Mesenchymal stem cell (in vitro differentiated cells and primary cell): ENCODE data around the gene LGR5.
A peak's percentile ranks its signal among the peaks of the same experiment; 100 is the strongest.
"Not testable (repeated sequence)": the region's sequence is repeated elsewhere in the genome, so short reads cannot be mapped to it uniquely, and the experiment has no call there.

Source experiments
- DNase-seq: peaks from one replicate; pipeline ENCODE4 v3.0.0-alpha.2; 2013
- H2AFZ ChIP-seq: one replicate; pipeline ENCODE4 v1.6.1; 2013; ENCODE audit warnings: low read depth, mild to moderate bottlenecking, control low read depth, inconsistent platforms, low read length, moderate library complexity
- H2AK5ac ChIP-seq: 2 replicates; pipeline ENCODE4 v1.6.1; 2013; ENCODE audit warnings: low read length, moderate library complexity, mild to moderate bottlenecking, inconsistent platforms; ENCODE audit not compliant: severe bottlenecking
- H2BK120ac ChIP-seq: one replicate; pipeline ENCODE4 v1.6.1; 2013; ENCODE audit warnings: low read depth, mild to moderate bottlenecking, inconsistent platforms, low read length, moderate library complexity
- H2BK12ac ChIP-seq, 2 experiments: one replicate each; pipeline ENCODE4 v1.6.1; 2013; ENCODE audit warnings: inconsistent platforms in 2 of 2, low read length in 2 of 2, mild to moderate bottlenecking in 2 of 2, moderate library complexity in 2 of 2, control low read depth in 1 of 2
- H2BK15ac ChIP-seq: one replicate; pipeline ENCODE4 v1.6.1; 2013; ENCODE audit warnings: mild to moderate bottlenecking, low read depth, inconsistent platforms; ENCODE audit not compliant: poor library complexity, severe bottlenecking
- H2BK5ac ChIP-seq: 2 replicates; pipeline ENCODE4 v1.6.1; 2013; ENCODE audit warnings: low read depth, mild to moderate bottlenecking, low read length, control low read depth, inconsistent platforms; ENCODE audit not compliant: poor library complexity, severe bottlenecking
- H3K14ac ChIP-seq, 2 experiments: one replicate each; pipeline ENCODE4 v1.6.1; 2013; ENCODE audit warnings: inconsistent platforms in 2 of 2, low read length in 2 of 2, control low read depth in 1 of 2, mild to moderate bottlenecking in 1 of 2, moderate library complexity in 1 of 2
- H3K18ac ChIP-seq, 2 experiments: one replicate each; pipeline ENCODE4 v1.6.1; 2013; ENCODE audit warnings: inconsistent platforms in 2 of 2, low read length in 2 of 2, control low read depth in 1 of 2, low read depth in 1 of 2, mild to moderate bottlenecking in 1 of 2
- H3K23ac ChIP-seq, 2 experiments: one replicate each; pipeline ENCODE4 v1.6.1; 2013; ENCODE audit warnings: inconsistent platforms in 2 of 2, low read length in 2 of 2, mild to moderate bottlenecking in 2 of 2, moderate library complexity in 2 of 2, control low read depth in 1 of 2
- H3K27ac ChIP-seq: 2 replicates; pipeline ENCODE4 v1.5.1; 2013; ENCODE audit warnings: mild to moderate bottlenecking, moderate library complexity, low read length, control low read depth, inconsistent platforms; ENCODE audit not compliant: poor library complexity, severe bottlenecking
- H3K27me3 ChIP-seq, 2 experiments: 2 replicates each; pipeline versions ENCODE4 v1.6.1 to v1.7.0; 2013; ENCODE audit warnings: low read length in 2 of 2, mild to moderate bottlenecking in 2 of 2, moderate library complexity in 2 of 2, control low read depth in 1 of 2, inconsistent platforms in 1 of 2; ENCODE audit not compliant: control insufficient read depth in 1 of 2, insufficient read depth in 1 of 2
- H3K36me3 ChIP-seq, 2 experiments: 2 replicates each; pipeline versions ENCODE4 v1.6.1 to v1.7.0; 2013; ENCODE audit warnings: low read length in 2 of 2, control low read depth in 1 of 2, inconsistent platforms in 1 of 2, low read depth in 1 of 2, mild to moderate bottlenecking in 1 of 2; ENCODE audit not compliant: insufficient read depth in 2 of 2, control insufficient read depth in 1 of 2
- H3K4ac ChIP-seq, 2 experiments: one replicate each; pipeline ENCODE4 v1.6.1; 2013; ENCODE audit warnings: inconsistent platforms in 2 of 2, low read length in 2 of 2, mild to moderate bottlenecking in 2 of 2, moderate library complexity in 2 of 2, control low read depth in 1 of 2, low read depth in 1 of 2
- H3K4me1 ChIP-seq: 2 replicates; pipeline ENCODE4 v1.6.1; 2013; ENCODE audit warnings: low read depth, low read length, control low read depth; ENCODE audit not compliant: control insufficient read depth, insufficient read depth
- H3K4me2 ChIP-seq: 2 replicates; pipeline ENCODE4 v1.6.1; 2013; ENCODE audit warnings: low read length, mild to moderate bottlenecking, inconsistent platforms; ENCODE audit not compliant: poor library complexity, severe bottlenecking
- H3K4me3 ChIP-seq, 2 experiments: 2 replicates each; pipeline versions ENCODE4 v1.5.1 to v1.7.0; 2013; ENCODE audit warnings: low read length in 2 of 2, mild to moderate bottlenecking in 2 of 2, control low read depth in 1 of 2, low read depth in 1 of 2; ENCODE audit not compliant: insufficient read depth in 1 of 2
- H3K79me1 ChIP-seq: replicated peaks from 2 replicates; pipeline ENCODE4 v1.6.1; 2013; ENCODE audit warnings: mild to moderate bottlenecking, control low read depth, low read length, inconsistent platforms; ENCODE audit not compliant: poor library complexity, severe bottlenecking
- H3K9ac ChIP-seq: 2 replicates; pipeline ENCODE4 v1.7.0; 2013; ENCODE audit warnings: mild to moderate bottlenecking, low read length, moderate library complexity
- H3K9me3 ChIP-seq: 2 replicates; pipeline ENCODE4 v1.7.0; 2013; ENCODE audit warnings: mild to moderate bottlenecking, low read length; ENCODE audit not compliant: control insufficient read depth
- H4K8ac ChIP-seq: one replicate; pipeline ENCODE4 v1.6.1; 2013; ENCODE audit warnings: inconsistent platforms, mild to moderate bottlenecking, low read length, moderate library complexity
- H4K91ac ChIP-seq: one replicate; pipeline ENCODE4 v1.6.1; 2013; ENCODE audit warnings: mild to moderate bottlenecking, low read length, inconsistent platforms
- WGBS: methylation state at CpG from one replicate; pipeline ENCODE4 v1.1.7; 2013; ENCODE audit warnings: mixed read lengths; 5-methylcytosine and 5-hydroxymethylcytosine counted together

LGR5 gene

GRCh38 chr12:71555191-71555590 lies 115.6 kb downstream of the LGR5 start:
- no peaks in the 10 kb centered on the region for H3K79me1 ChIP-seq
- no peak overlapping the region for H3K23ac ChIP-seq
- no peak overlapping the region for H2BK15ac ChIP-seq
- DNase-seq = no peak
- no peak overlapping the region for H3K4me3 ChIP-seq
- no peak overlapping the region for H3K9ac ChIP-seq
- no peak overlapping the region for H3K27ac ChIP-seq
- H2AFZ ChIP-seq = no peak overlapping the region
- no peak overlapping the region for H3K4me2 ChIP-seq
- no peak overlapping the region for H2BK120ac ChIP-seq
- H3K18ac ChIP-seq = no peak overlapping the region
- 88% methylated on average over 1 of the region's 1 CpG for WGBS
- no peaks in the 10 kb centered on the region for H3K36me3 ChIP-seq
- no peak overlapping the region for H3K4ac ChIP-seq
- peaks cover 3% of the 10 kb centered on the region for H3K4me1 ChIP-seq
- no peak overlapping the region for H4K91ac ChIP-seq
- H3K9me3 ChIP-seq = no peaks in the 10 kb centered on the region
- peak overlapping the region; percentile 81 for H2AK5ac ChIP-seq
- H3K27me3 ChIP-seq = no peaks in the 10 kb centered on the region
- H4K8ac ChIP-seq = no peak overlapping the region
- no peak overlapping the region for H2BK12ac ChIP-seq
- H2BK5ac ChIP-seq = no peak overlapping the region
- H3K14ac ChIP-seq = no peak overlapping the region

- not testable (repeated sequence) for H3K9ac ChIP-seq, H3K79me1 ChIP-seq, H3K4ac ChIP-seq, H3K27ac ChIP-seq, H3K4me3 ChIP-seq, H3K36me3 ChIP-seq, H2AK5ac ChIP-seq, H4K8ac ChIP-seq, H3K18ac ChIP-seq, H3K14ac ChIP-seq, H2BK12ac ChIP-seq, H3K23ac ChIP-seq, DNase-seq, H3K27me3 ChIP-seq, H3K9me3 ChIP-seq, H4K91ac ChIP-seq, H2BK120ac ChIP-seq, H3K4me1 ChIP-seq, H2BK15ac ChIP-seq, H2AFZ ChIP-seq, H2BK5ac ChIP-seq, H3K4me2 ChIP-seq
- no CpG with 5 or more reads among the region's 1 CpG for WGBS
These were observed 116.2 kb downstream of the LGR5 start for GRCh38 chr12:71555789-71556188.

GRCh38 chr12:71556448-71556847 lies 116.8 kb downstream of the LGR5 start:
- Histone ChIP-seq H2BK12ac (no peak overlapping the region), H2BK5ac (no peak overlapping the region), H3K14ac (no peak overlapping the region), H3K27ac (peak overlapping the region; percentile 46), H3K36me3 (no peaks in the 10 kb centered on the region), H2BK15ac (no peak overlapping the region), H2AK5ac (no peak overlapping the region), H2BK120ac (no peak overlapping the region), H3K4ac (no peak overlapping the region), H4K91ac (no peak overlapping the region), H3K9ac (no peak overlapping the region), H3K4me1 (peaks cover 3% of the 10 kb centered on the region), H3K4me2 (no peak overlapping the region), H3K9me3 (no peaks in the 10 kb centered on the region), H4K8ac (no peak overlapping the region), H3K27me3 (no peaks in the 10 kb centered on the region), H2AFZ (no peak overlapping the region), H3K23ac (no peak overlapping the region), H3K18ac (no peak overlapping the region), H3K79me1 (no peaks in the 10 kb centered on the region), H3K4me3 (no peak overlapping the region)
- DNase-seq = no peak

- Histone ChIP-seq H3K4me1 (peaks cover 3% of the 10 kb centered on the region), H2AK5ac (no peak overlapping the region), H3K9me3 (no peaks in the 10 kb centered on the region), H2BK120ac (no peak overlapping the region), H3K4ac (no peak overlapping the region), H4K91ac (no peak overlapping the region), H3K18ac (no peak overlapping the region), H2BK12ac (no peak overlapping the region), H3K23ac (no peak overlapping the region), H3K36me3 (no peaks in the 10 kb centered on the region), H3K27ac (no peak overlapping the region), H3K4me2 (no peak overlapping the region), H3K79me1 (no peaks in the 10 kb centered on the region), H3K4me3 (no peak overlapping the region), H2AFZ (no peak overlapping the region), H4K8ac (no peak overlapping the region), H3K27me3 (no peaks in the 10 kb centered on the region), H3K9ac (no peak overlapping the region), H3K14ac (no peak overlapping the region), H2BK15ac (no peak overlapping the region), H2BK5ac (no peak overlapping the region)
- DNase-seq = peak; percentile 86
- WGBS = under 1% methylated on average over 4 of the region's 4 CpGs
These were observed 117.3 kb downstream of the LGR5 start for GRCh38 chr12:71556875-71557274.
